Loucy (cell line): Measurements from ENCODE around the gene HPGD.

ENCODE experiments used
- CTCF ChIP-seq: fragments of 200-600 bp; sonication (generic); conservative IDR thresholded peaks from 2 replicates; pipeline ENCODE4 v1.5.1; 2014; ENCODE audit warnings: mild to moderate bottlenecking, antibody characterized with exemption, low read length
- EZH2phosphoT487 ChIP-seq: fragments of 200-600 bp; IDR thresholded peaks from 2 replicates; pipeline ENCODE4 v1.6.1; 2018; ENCODE audit warnings: antibody characterized with exemption, mild to moderate bottlenecking, moderate library complexity, borderline replicate concordance

DNA sequence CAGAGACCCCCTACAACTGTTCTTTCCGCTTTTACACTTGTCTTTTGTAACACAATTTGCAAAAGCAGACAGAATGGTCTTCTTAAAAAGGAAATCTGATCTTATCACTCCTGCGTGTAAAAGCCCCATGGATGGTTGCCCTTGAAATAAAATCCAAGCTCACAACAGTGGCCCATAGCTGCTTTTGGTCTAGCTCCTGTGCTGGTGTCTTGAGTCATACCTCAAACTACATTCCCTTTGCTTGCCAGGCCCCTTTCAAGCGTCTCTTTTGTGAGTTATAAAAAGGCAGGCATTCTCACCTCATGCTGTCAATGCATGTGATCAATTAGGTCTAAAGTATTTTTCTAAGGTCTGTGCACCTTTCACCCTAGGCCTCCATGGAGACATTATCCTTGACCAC, 27.6 kb downstream of the HPGD start:
- TF ChIP-seq CTCF (no peak), EZH2phosphoT487 (no peak)
